Measurements from ENCODE around the gene C15orf39.

Gene C15orf39

GRCh38 chr15:75182187-75183131 lies 19.2 kb upstream of the C15orf39 start:
- no peaks in the 10 kb centered on the region for H3K36me3 ChIP-seq (ENCODE audit: control insufficient read depth in 1 of 2, insufficient read depth in 2 of 2, low read length in 2 of 2)
- no peak overlapping the region for H3K27ac ChIP-seq (ENCODE audit: low read depth, low read length)
- peak overlapping the region in 1 of 2 donors; percentile 1 for H3K4me3 ChIP-seq (ENCODE audit: low read depth in 1 of 2, low read length in 2 of 2)
- H3K27me3 ChIP-seq (ENCODE audit: control insufficient read depth in 1 of 2, insufficient read depth in 2 of 2, low read length in 2 of 2) = no peaks in the 10 kb centered on the region
- H3K9ac ChIP-seq (ENCODE audit: low read depth in 1 of 2, low read length in 2 of 2) = no peak overlapping the region
- H3K4me1 ChIP-seq (ENCODE audit: control insufficient read depth in 1 of 2, insufficient read depth in 2 of 2, low read length in 2 of 2) = peaks cover 39 to 45% of the 10 kb centered on the region in 2 donors
- H3K9me3 ChIP-seq (ENCODE audit: control insufficient read depth in 1 of 2, low read length in 2 of 2) = no peaks in the 10 kb centered on the region

GRCh38 chr15:75185271-75186029 lies 16.2 kb upstream of the C15orf39 start:
- Histone ChIP-seq H3K4me3 (ENCODE audit: low read depth in 1 of 2, low read length in 2 of 2) (no peak overlapping the region), H3K27me3 (ENCODE audit: control insufficient read depth in 1 of 2, insufficient read depth in 2 of 2, low read length in 2 of 2) (no peaks in the 10 kb centered on the region), H3K4me1 (ENCODE audit: control insufficient read depth in 1 of 2, insufficient read depth in 2 of 2, low read length in 2 of 2) (peaks cover 20 to 21% of the 10 kb centered on the region in 2 donors), H3K36me3 (ENCODE audit: control insufficient read depth in 1 of 2, insufficient read depth in 2 of 2, low read length in 2 of 2) (no peaks in the 10 kb centered on the region), H3K27ac (ENCODE audit: low read depth, low read length) (no peak overlapping the region), H3K9me3 (ENCODE audit: control insufficient read depth in 1 of 2, low read length in 2 of 2) (no peaks in the 10 kb centered on the region), H3K9ac (ENCODE audit: low read depth in 1 of 2, low read length in 2 of 2) (no peak overlapping the region)

GRCh38 chr15:75186044-75186443 lies 15.6 kb upstream of the C15orf39 start:
- Histone ChIP-seq H3K9ac (ENCODE audit: low read depth in 1 of 2, low read length in 2 of 2) (no peak overlapping the region), H3K27ac (ENCODE audit: low read depth, low read length) (no peak overlapping the region), H3K27me3 (ENCODE audit: control insufficient read depth in 1 of 2, insufficient read depth in 2 of 2, low read length in 2 of 2) (no peaks in the 10 kb centered on the region), H3K4me3 (ENCODE audit: low read depth in 1 of 2, low read length in 2 of 2) (no peak overlapping the region), H3K9me3 (ENCODE audit: control insufficient read depth in 1 of 2, low read length in 2 of 2) (peaks cover 0 to 3% of the 10 kb centered on the region in 2 donors), H3K36me3 (ENCODE audit: control insufficient read depth in 1 of 2, insufficient read depth in 2 of 2, low read length in 2 of 2) (no peaks in the 10 kb centered on the region), H3K4me1 (ENCODE audit: control insufficient read depth in 1 of 2, insufficient read depth in 2 of 2, low read length in 2 of 2) (peaks cover 16% of the 10 kb centered on the region in 2 donors)

GRCh38 chr15:75188499-75188898 lies 13.2 kb upstream of the C15orf39 start:
- no peak overlapping the region for H3K27ac ChIP-seq (ENCODE audit: low read depth, low read length)
- no peaks in the 10 kb centered on the region for H3K36me3 ChIP-seq (ENCODE audit: control insufficient read depth in 1 of 2, insufficient read depth in 2 of 2, low read length in 2 of 2)
- no peaks in the 10 kb centered on the region for H3K27me3 ChIP-seq (ENCODE audit: control insufficient read depth in 1 of 2, insufficient read depth in 2 of 2, low read length in 2 of 2)
- no peaks in the 10 kb centered on the region for H3K4me1 ChIP-seq (ENCODE audit: control insufficient read depth in 1 of 2, insufficient read depth in 2 of 2, low read length in 2 of 2)
- no peak overlapping the region for H3K9ac ChIP-seq (ENCODE audit: low read depth in 1 of 2, low read length in 2 of 2)
- H3K4me3 ChIP-seq (ENCODE audit: low read depth in 1 of 2, low read length in 2 of 2) = no peak overlapping the region
- peaks cover 0 to 3% of the 10 kb centered on the region in 2 donors for H3K9me3 ChIP-seq (ENCODE audit: control insufficient read depth in 1 of 2, low read length in 2 of 2)

- no peaks in the 10 kb centered on the region for H3K27me3 ChIP-seq (ENCODE audit: control insufficient read depth in 1 of 2, insufficient read depth in 2 of 2, low read length in 2 of 2)
- no peak overlapping the region for H3K4me3 ChIP-seq (ENCODE audit: low read depth in 1 of 2, low read length in 2 of 2)
- peaks cover 11 to 13% of the 10 kb centered on the region in 2 donors for H3K4me1 ChIP-seq (ENCODE audit: control insufficient read depth in 1 of 2, insufficient read depth in 2 of 2, low read length in 2 of 2)
- H3K9me3 ChIP-seq (ENCODE audit: control insufficient read depth in 1 of 2, low read length in 2 of 2) = peaks cover 0 to 3% of the 10 kb centered on the region in 2 donors
- H3K27ac ChIP-seq (ENCODE audit: low read depth, low read length) = no peak overlapping the region
- H3K9ac ChIP-seq (ENCODE audit: low read depth in 1 of 2, low read length in 2 of 2) = no peak overlapping the region
- H3K36me3 ChIP-seq (ENCODE audit: control insufficient read depth in 1 of 2, insufficient read depth in 2 of 2, low read length in 2 of 2) = no peaks in the 10 kb centered on the region
Observed at GRCh38 chr15:75191235-75191634, 10.4 kb upstream of the C15orf39 start.

GRCh38 chr15:75192307-75192706 lies 9.4 kb upstream of the C15orf39 start:
- no peaks in the 10 kb centered on the region for H3K27me3 ChIP-seq (ENCODE audit: control insufficient read depth in 1 of 2, insufficient read depth in 2 of 2, low read length in 2 of 2)
- peaks cover 22 to 23% of the 10 kb centered on the region in 2 donors for H3K4me1 ChIP-seq (ENCODE audit: control insufficient read depth in 1 of 2, insufficient read depth in 2 of 2, low read length in 2 of 2)
- H3K36me3 ChIP-seq (ENCODE audit: control insufficient read depth in 1 of 2, insufficient read depth in 2 of 2, low read length in 2 of 2) = no peaks in the 10 kb centered on the region
- no peak overlapping the region for H3K9ac ChIP-seq (ENCODE audit: low read depth in 1 of 2, low read length in 2 of 2)
- no peak overlapping the region for H3K27ac ChIP-seq (ENCODE audit: low read depth, low read length)
- peaks cover 0 to 3% of the 10 kb centered on the region in 2 donors for H3K9me3 ChIP-seq (ENCODE audit: control insufficient read depth in 1 of 2, low read length in 2 of 2)
- H3K4me3 ChIP-seq (ENCODE audit: low read depth in 1 of 2, low read length in 2 of 2) = no peak overlapping the region

- Histone ChIP-seq H3K9me3 (ENCODE audit: control insufficient read depth in 1 of 2, low read length in 2 of 2) (peaks cover 0 to 3% of the 10 kb centered on the region in 2 donors), H3K9ac (ENCODE audit: low read depth in 1 of 2, low read length in 2 of 2) (no peak overlapping the region), H3K4me3 (ENCODE audit: low read depth in 1 of 2, low read length in 2 of 2) (no peak overlapping the region), H3K27me3 (ENCODE audit: control insufficient read depth in 1 of 2, insufficient read depth in 2 of 2, low read length in 2 of 2) (no peaks in the 10 kb centered on the region), H3K4me1 (ENCODE audit: control insufficient read depth in 1 of 2, insufficient read depth in 2 of 2, low read length in 2 of 2) (peaks cover 26 to 27% of the 10 kb centered on the region in 2 donors), H3K27ac (ENCODE audit: low read depth, low read length) (no peak overlapping the region), H3K36me3 (ENCODE audit: control insufficient read depth in 1 of 2, insufficient read depth in 2 of 2, low read length in 2 of 2) (no peaks in the 10 kb centered on the region)
Observed at GRCh38 chr15:75193272-75193671, 8.4 kb upstream of the C15orf39 start.

GRCh38 chr15:75193976-75194375 lies 7.7 kb upstream of the C15orf39 start:
- no peak overlapping the region for H3K9ac ChIP-seq (ENCODE audit: low read depth in 1 of 2, low read length in 2 of 2)
- peaks cover 0 to 3% of the 10 kb centered on the region in 2 donors for H3K9me3 ChIP-seq (ENCODE audit: control insufficient read depth in 1 of 2, low read length in 2 of 2)
- H3K36me3 ChIP-seq (ENCODE audit: control insufficient read depth in 1 of 2, insufficient read depth in 2 of 2, low read length in 2 of 2) = no peaks in the 10 kb centered on the region
- H3K27ac ChIP-seq (ENCODE audit: low read depth, low read length) = no peak overlapping the region
- no peaks in the 10 kb centered on the region for H3K27me3 ChIP-seq (ENCODE audit: control insufficient read depth in 1 of 2, insufficient read depth in 2 of 2, low read length in 2 of 2)
- H3K4me3 ChIP-seq (ENCODE audit: low read depth in 1 of 2, low read length in 2 of 2) = no peak overlapping the region
- peaks cover 33 to 34% of the 10 kb centered on the region in 2 donors for H3K4me1 ChIP-seq (ENCODE audit: control insufficient read depth in 1 of 2, insufficient read depth in 2 of 2, low read length in 2 of 2)

GRCh38 chr15:75194397-75194796 lies 7.3 kb upstream of the C15orf39 start:
- Histone ChIP-seq H3K27ac (ENCODE audit: low read depth, low read length) (no peak overlapping the region), H3K9ac (ENCODE audit: low read depth in 1 of 2, low read length in 2 of 2) (no peak overlapping the region), H3K9me3 (ENCODE audit: control insufficient read depth in 1 of 2, low read length in 2 of 2) (peaks cover 0 to 3% of the 10 kb centered on the region in 2 donors), H3K4me3 (ENCODE audit: low read depth in 1 of 2, low read length in 2 of 2) (no peak overlapping the region), H3K36me3 (ENCODE audit: control insufficient read depth in 1 of 2, insufficient read depth in 2 of 2, low read length in 2 of 2) (no peaks in the 10 kb centered on the region), H3K27me3 (ENCODE audit: control insufficient read depth in 1 of 2, insufficient read depth in 2 of 2, low read length in 2 of 2) (no peaks in the 10 kb centered on the region), H3K4me1 (ENCODE audit: control insufficient read depth in 1 of 2, insufficient read depth in 2 of 2, low read length in 2 of 2) (peaks cover 37 to 38% of the 10 kb centered on the region in 2 donors)
